IMR-90 (cell line): ENCODE results near the gene NCOA3. TPM values are rescaled to one million over a fixed set of nuclear protein-coding genes. Genes with fewer than 3 reads are reported as not detected.

Source experiments
- ATAC-seq: fragments of 200-7000 bp; cut with Tn5 transposase; 2 replicates; pipeline ENCODE4 v1.9.1; 2020; ENCODE audit warnings: low read depth, mild to moderate bottlenecking, moderate library complexity
- BruUV-seq: library from RNA; stranded (reverse); fragments of 400-500 nt; replicated peaks from 2 replicates; lab custom pipeline; 2021; lab: Mats Ljungman, UMichigan
- CTCF ChIA-PET: fragments of 300-600 bp; formaldehyde crosslinking; extraction: SDS; loops from one replicate; lab custom pipeline; 2021; ENCODE audit warnings: antibody characterized with exemption; lab: Yijun Ruan, JAX
- POLR2A ChIA-PET: fragments of 300-600 bp; sonication (Branson Sonifier 250); formaldehyde crosslinking; loops from one replicate; lab custom pipeline; 2022; ENCODE audit warnings: antibody characterized with exemption; ENCODE audit not compliant: unreplicated experiment; lab: Charles Lee
- DNase-seq: peaks from one replicate; pipeline ENCODE4 v3.0.0; 2013
- H2AFZ ChIP-seq: replicated peaks from 2 replicates; pipeline ENCODE3; 2013; ENCODE audit warnings: low read length, mild to moderate bottlenecking; ENCODE audit not compliant: poor library complexity
- H2AK5ac ChIP-seq: 2 replicates; pipeline ENCODE4 v1.6.1; 2013; ENCODE audit warnings: low read depth, low read length, inconsistent platforms
- H2AK9ac ChIP-seq: replicated peaks from 2 replicates; pipeline ENCODE3; 2013; ENCODE audit warnings: mild to moderate bottlenecking, low read depth, low read length, moderate library complexity; ENCODE audit not compliant: poor library complexity
- H2BK120ac ChIP-seq: 2 replicates; pipeline ENCODE4 v1.6.1; 2013; ENCODE audit warnings: low read depth, low read length, inconsistent platforms
- H2BK15ac ChIP-seq: 3 replicates; pipeline ENCODE4 v1.6.1; 2013; ENCODE audit warnings: low read depth, low read length, inconsistent platforms
- H2BK20ac ChIP-seq: 2 replicates; pipeline ENCODE4 v1.6.1; 2013; ENCODE audit warnings: low read depth, mild to moderate bottlenecking, inconsistent platforms, low read length, moderate library complexity
- H2BK5ac ChIP-seq: 2 replicates; pipeline ENCODE4 v1.6.1; 2013; ENCODE audit warnings: mild to moderate bottlenecking, low read depth, low read length, inconsistent platforms; ENCODE audit not compliant: poor library complexity, severe bottlenecking
- H3K14ac ChIP-seq: replicated peaks from 2 replicates; pipeline ENCODE4 v1.6.1; 2013; ENCODE audit warnings: low read depth, low read length, inconsistent platforms
- H3K18ac ChIP-seq: 2 replicates; pipeline ENCODE4 v1.6.1; 2013; ENCODE audit warnings: low read depth, low read length, control low read depth
- H3K23ac ChIP-seq: 2 replicates; pipeline ENCODE4 v1.6.1; 2013; ENCODE audit warnings: low read depth, low read length, inconsistent platforms
- H3K27ac ChIP-seq: 2 replicates; pipeline ENCODE4 v1.5.1; 2013; ENCODE audit warnings: mild to moderate bottlenecking, control low read depth, low read length; ENCODE audit not compliant: insufficient read depth
- H3K27me3 ChIP-seq: 2 replicates; pipeline ENCODE4 v1.6.1; 2013; ENCODE audit warnings: low read length; ENCODE audit not compliant: control insufficient read depth, insufficient read depth
- H3K36me3 ChIP-seq: 2 replicates; pipeline ENCODE4 v1.6.1; 2013; ENCODE audit warnings: low read length, mixed read lengths; ENCODE audit not compliant: control insufficient read depth, insufficient read depth
- H3K4ac ChIP-seq: 2 replicates; pipeline ENCODE4 v1.6.1; 2013; ENCODE audit warnings: low read depth, low read length, inconsistent platforms
- H3K4me1 ChIP-seq: 2 replicates; pipeline ENCODE4 v1.6.1; 2013; ENCODE audit warnings: low read length, mixed read lengths; ENCODE audit not compliant: control insufficient read depth, insufficient read depth
- H3K4me2 ChIP-seq: 2 replicates; pipeline ENCODE4 v1.6.1; 2013; ENCODE audit warnings: low read depth, mild to moderate bottlenecking, control low read depth, low read length, moderate library complexity
- H3K4me3 ChIP-seq: 2 replicates; pipeline ENCODE4 v1.5.1; 2013; ENCODE audit warnings: low read depth, mild to moderate bottlenecking, control low read depth, low read length, moderate library complexity; ENCODE audit not compliant: insufficient read depth
- H3K56ac ChIP-seq: 2 replicates; pipeline ENCODE4 v1.6.1; 2013; ENCODE audit warnings: low read length, inconsistent platforms; ENCODE audit not compliant: insufficient read depth; ENCODE audit errors: extremely low read depth
- H3K79me1 ChIP-seq, 2 experiments: 2 replicates each; pipeline ENCODE4 v1.6.1; 2013; ENCODE audit warnings: low read length in 2 of 2, inconsistent platforms in 1 of 2, low read depth in 1 of 2
- H3K9ac ChIP-seq: 2 replicates; pipeline ENCODE4 v1.6.1; 2013; ENCODE audit warnings: low read depth, low read length, control low read depth
- H3K9me1 ChIP-seq: 2 replicates; pipeline ENCODE4 v1.6.1; 2013; ENCODE audit warnings: low read length, inconsistent platforms; ENCODE audit not compliant: insufficient read depth
- H3K9me3 ChIP-seq: 2 replicates; pipeline ENCODE4 v1.6.1; 2013; ENCODE audit warnings: low read length; ENCODE audit not compliant: control insufficient read depth, insufficient read depth
- H4K20me1 ChIP-seq: 2 replicates; pipeline ENCODE4 v1.6.1; 2013; ENCODE audit warnings: low read length, inconsistent platforms; ENCODE audit not compliant: insufficient read depth
- H4K5ac ChIP-seq: 2 replicates; pipeline ENCODE4 v1.6.1; 2013; ENCODE audit warnings: mild to moderate bottlenecking, low read depth, low read length, control low read depth
- H4K8ac ChIP-seq, 2 experiments: 2 replicates each; pipeline ENCODE4 v1.6.1; 2013; ENCODE audit warnings: low read depth in 2 of 2, low read length in 2 of 2, control low read depth in 1 of 2, inconsistent platforms in 1 of 2
- H4K91ac ChIP-seq: 2 replicates; pipeline ENCODE4 v1.6.1; 2013; ENCODE audit warnings: low read depth, low read length, inconsistent platforms; ENCODE audit not compliant: insufficient read depth
- BHLHE40 ChIP-seq: fragments of 150-350 bp; IDR thresholded peaks from 2 replicates; pipeline ENCODE4 v1.6.1; 2016; ENCODE audit warnings: mild to moderate bottlenecking, low read depth, low read length
- CEBPB ChIP-seq: IDR thresholded peaks from 2 replicates; pipeline ENCODE4 v1.6.1; 2012; ENCODE audit warnings: low read depth, low read length, improper control_type of control experiment
- CHD1 ChIP-seq: IDR thresholded peaks from 2 replicates; pipeline ENCODE4 v1.6.1; 2012; ENCODE audit warnings: low read depth, low read length, improper control_type of control experiment
- CTCF ChIP-seq: conservative IDR thresholded peaks from 2 replicates; pipeline ENCODE4 v1.5.1; 2012; ENCODE audit warnings: mild to moderate bottlenecking, low read depth, low read length, improper control_type of control experiment
- ELK1 ChIP-seq: fragments of 150-350 bp; IDR thresholded peaks from 2 replicates; pipeline ENCODE4 v1.6.1; 2016; ENCODE audit warnings: low read depth, mild to moderate bottlenecking, low read length, moderate library complexity, borderline replicate concordance
- FOS ChIP-seq: fragments of 150-350 bp; IDR thresholded peaks from 2 replicates; pipeline ENCODE4 v1.6.1; 2016; ENCODE audit warnings: low read depth, low read length
- MAFK ChIP-seq: IDR thresholded peaks from 2 replicates; pipeline ENCODE4 v1.6.1; 2012; ENCODE audit warnings: low read depth, low read length, improper control_type of control experiment
- MAZ ChIP-seq: IDR thresholded peaks from 2 replicates; pipeline ENCODE4 v1.6.1; 2012; ENCODE audit warnings: low read depth, mild to moderate bottlenecking, low read length, improper control_type of control experiment, moderate library complexity, borderline replicate concordance
- MXI1 ChIP-seq: IDR thresholded peaks from 2 replicates; pipeline ENCODE4 v1.6.1; 2012; ENCODE audit warnings: low read depth, mild to moderate bottlenecking, low read length, moderate library complexity, borderline replicate concordance
- RAD21 ChIP-seq: IDR thresholded peaks from 2 replicates; pipeline ENCODE4 v1.6.1; 2012; ENCODE audit warnings: low read length, improper control_type of control experiment
- RCOR1 ChIP-seq: IDR thresholded peaks from 2 replicates; pipeline ENCODE4 v1.6.1; 2012; ENCODE audit warnings: mild to moderate bottlenecking, low read length, improper control_type of control experiment; ENCODE audit not compliant: insufficient replicate concordance
- RFX5 ChIP-seq: IDR thresholded peaks from 2 replicates; pipeline ENCODE4 v1.8.0; 2012; ENCODE audit warnings: low read depth, mild to moderate bottlenecking, low read length, moderate library complexity
- WGBS, 2 experiments: methylation state at CpG; one replicate each; pipeline versions ENCODE4 v1.1.5 to v1.1.7; 2013; ENCODE audit warnings: missing lambda C conversion rate in 2 of 2; ENCODE audit not compliant: insufficient read length in 1 of 2; ENCODE audit errors: extremely low coverage in 2 of 2; 5-methylcytosine and 5-hydroxymethylcytosine counted together
- dilution Hi-C: fragments of 300-500 bp; cut with HindIII; formaldehyde crosslinking; loops from one replicate; pipeline ENCODE4 v1.14.3; 2018; ENCODE audit warnings: low sequenced_read_pairs; ENCODE audit not compliant: unreplicated experiment
- in situ Hi-C: fragments of 300-500 bp; cut with MboI; formaldehyde crosslinking; loops from 3 replicates; pipeline ENCODE4 v1.14.3; 2019; ENCODE audit warnings: low sequenced_read_pairs, inconsistent platforms, mixed read lengths
- intact Hi-C: fragments of 100-400 bp; cut with micrococcal nuclease; formaldehyde crosslinking; loops from 2 replicates; pipeline ENCODE4 v1.10.0; 2022
- polyA plus RNA-seq, 3 experiments: library from polyadenylated mRNA; depleted of rRNA; stranded (reverse); fragments of >200 nt; gene quantifications; 2 replicates each; pipeline ENCODE4 v1.2.3, GENCODE V29; 2012; ENCODE audit warnings: low replicate concordance in 1 of 3
- total RNA-seq: library from RNA; depleted of rRNA; stranded (reverse); fragments of >200 nt; gene quantifications from 2 replicates; pipeline ENCODE4 v1.2.3, GENCODE V29; 2012

The NCOA3 gene
- total and polyA plus RNA-seq, 2 of the 4 experiments (the other 2 are of a cell fraction) = 8.8 to 29.0 TPM

GRCh38 chr20:47509685-47510084 lies 8.0 kb downstream of the NCOA3 start:
- no peaks in the 10 kb centered on the region for H3K36me3 ChIP-seq
- no peak overlapping the region for H3K9ac ChIP-seq
- H2AK5ac ChIP-seq = no peak overlapping the region
- no peak overlapping the region for H4K91ac ChIP-seq
- WGBS, 2 experiments = no CpG with 5 or more reads among the region's 1 CpG
- H4K20me1 ChIP-seq = peaks cover 41% of the 10 kb centered on the region
- DNase-seq = no peak
- H3K27ac ChIP-seq = no peak overlapping the region
- no peak overlapping the region for H4K5ac ChIP-seq
- H2BK15ac ChIP-seq = no peak overlapping the region
- intact Hi-C loops (no loop called here), in situ Hi-C loops (no loop called here), dilution Hi-C loops (no loop called here)
- no peak overlapping the region for H2AFZ ChIP-seq
- no peak overlapping the region for H2BK5ac ChIP-seq
- peaks cover 3% of the 10 kb centered on the region; the same call in 1 of the 2 replicates for H3K9me1 ChIP-seq
- no peaks in the 10 kb centered on the region for H3K9me3 ChIP-seq
- peaks cover 16 to 60% of the 10 kb centered on the region in 2 experiments for H3K79me1 ChIP-seq
- no peaks in the 10 kb centered on the region for H3K27me3 ChIP-seq
- ChIA-PET POLR2A (no interaction called here), CTCF (no interaction called here)
- no peak overlapping the region for H2BK20ac ChIP-seq
- H3K4me2 ChIP-seq = no peak overlapping the region
- H3K4me1 ChIP-seq = peaks cover 2% of the 10 kb centered on the region; the same call in 1 of the 2 replicates
- no peak overlapping the region for H3K56ac ChIP-seq
- H4K8ac ChIP-seq = no peak overlapping the region
- H3K4ac ChIP-seq = no peak overlapping the region
- no peak overlapping the region for H2AK9ac ChIP-seq
- no peak overlapping the region for H3K14ac ChIP-seq
- TF ChIP-seq RFX5 = no peak
- TF ChIP-seq FOS = no peak
- TF ChIP-seq RCOR1 = no peak
- TF ChIP-seq MAFK = no peak
- no peak for TF ChIP-seq CEBPB
- TF ChIP-seq MAZ = no peak
- TF ChIP-seq BHLHE40 = no peak
- no peak for TF ChIP-seq ELK1
- TF ChIP-seq CTCF = no peak
- no peak for TF ChIP-seq RAD21
- TF ChIP-seq MXI1 = no peak
- no peak for TF ChIP-seq CHD1
- H3K4me3 ChIP-seq = no peak overlapping the region
- no peak for ATAC-seq
- no peak overlapping the region for H3K18ac ChIP-seq
- H3K23ac ChIP-seq = no peak overlapping the region
- BruUV-seq = no TSS peak
- H2BK120ac ChIP-seq = no peak overlapping the region
